Vagina (tissue), 2 donors: ENCODE data around the gene PPP2R2C. TPM values are rescaled to one million over a fixed set of nuclear protein-coding genes. Genes with fewer than 3 reads are reported as not detected.

ENCODE experiments used
- DNase-seq, 2 donors: peaks; one replicate each; pipeline ENCODE4 v3.0.0-alpha.2; 2017; ENCODE audit errors: extremely low spot score in 2 of 2
- H3K27ac ChIP-seq: fragments of 200-600 bp; sonication (generic); one replicate; pipeline ENCODE4 v1.5.1; 2019
- H3K27me3 ChIP-seq: fragments of 200-600 bp; sonication (generic); one replicate; pipeline ENCODE4 v1.5.1; 2019
- H3K36me3 ChIP-seq, 2 donors: fragments of 200-600 bp; sonication (generic); one replicate each; pipeline ENCODE4 v1.5.1; 2017 to 2019
- H3K4me1 ChIP-seq: fragments of 200-600 bp; sonication (generic); one replicate; pipeline ENCODE4 v1.5.1; 2019
- H3K4me3 ChIP-seq, 2 donors: fragments of 200-600 bp; sonication (generic); 1 replicate in 1 of 2; 2 replicates in 1 of 2; pipeline ENCODE4 v1.5.1; 2016 to 2019
- H3K9me3 ChIP-seq: fragments of 200-600 bp; sonication (generic); one replicate; pipeline ENCODE4 v1.5.1; 2019
- CTCF ChIP-seq, 3 experiments: fragments of 450-650 bp in 2 of 3; fragments of 200-600 bp in 1 of 3; sonication (generic) in 1 of 3; IDR thresholded peaks; one replicate each; pipeline ENCODE4 v1.5.1; 2017 to 2019; ENCODE audit warnings: antibody characterized with exemption in 3 of 3, mild to moderate bottlenecking in 2 of 3, moderate library complexity in 2 of 3
- POLR2A ChIP-seq, 2 donors: fragments of 450-650 bp; IDR thresholded peaks; one replicate each; pipeline ENCODE4 v1.6.1; 2017; ENCODE audit warnings: antibody characterized with exemption in 2 of 2, mild to moderate bottlenecking in 2 of 2, moderate library complexity in 2 of 2
- POLR2AphosphoS5 ChIP-seq, 2 donors: sonication (generic); formaldehyde crosslinking; IDR thresholded peaks; one replicate each; pipeline ENCODE4 v1.9.0; 2017; ENCODE audit warnings: antibody characterized with exemption in 2 of 2, mild to moderate bottlenecking in 2 of 2, low read depth in 1 of 2; ENCODE audit not compliant: insufficient read depth in 1 of 2
- intact Hi-C: fragments of 100-400 bp; cut with DNase I; formaldehyde crosslinking; loops from one replicate; pipeline ENCODE4 v1.15.1; 2023
- total RNA-seq: library from RNA; depleted of rRNA; stranded (reverse); fragments of >200 nt; gene quantifications from one replicate; pipeline ENCODE4 v1.2.3, GENCODE V29; 2016

The PPP2R2C gene
- total RNA-seq, 1 donor from 2014 or later, result 17.2 TPM

GRCh38 chr4:6349896-6350603 lies 122.4 kb downstream of the PPP2R2C start:
- no peak for TF ChIP-seq POLR2A (IDR thresholded peaks at IDR 0.05)
- no peak for TF ChIP-seq POLR2AphosphoS5 (IDR thresholded peaks at IDR 0.05; ENCODE audit: insufficient read depth in 1 of 2, low read depth in 1 of 2)
- no peak for TF ChIP-seq CTCF (IDR thresholded peaks at IDR 0.05)
- H3K4me1 ChIP-seq, result no peaks in the 10 kb centered on the region
- intact Hi-C loops, result no loop called here
- H3K27ac ChIP-seq, result no peak overlapping the region
- DNase-seq, result no peak
- H3K4me3 ChIP-seq, result no peak overlapping the region
- no peaks in the 10 kb centered on the region for H3K27me3 ChIP-seq
- no peaks in the 10 kb centered on the region for H3K36me3 ChIP-seq
- no peaks in the 10 kb centered on the region for H3K9me3 ChIP-seq

GRCh38 chr4:6348408-6348807 lies 124.0 kb downstream of the PPP2R2C start:
- no peak overlapping the region for H3K4me3 ChIP-seq
- no peak for DNase-seq
- no peaks in the 10 kb centered on the region for H3K4me1 ChIP-seq
- H3K27ac ChIP-seq, result no peak overlapping the region
- H3K9me3 ChIP-seq, result no peaks in the 10 kb centered on the region
- H3K36me3 ChIP-seq, result no peaks in the 10 kb centered on the region
- TF ChIP-seq POLR2AphosphoS5 (IDR thresholded peaks at IDR 0.05; ENCODE audit: insufficient read depth in 1 of 2, low read depth in 1 of 2) (no peak), CTCF (IDR thresholded peaks at IDR 0.05) (no peak), POLR2A (IDR thresholded peaks at IDR 0.05) (no peak)
- no peaks in the 10 kb centered on the region for H3K27me3 ChIP-seq
- intact Hi-C loops, result no loop called here

GRCh38 chr4:6347511-6348045 lies 124.8 kb downstream of the PPP2R2C start:
- no peak for TF ChIP-seq POLR2A (IDR thresholded peaks at IDR 0.05)
- no peak for TF ChIP-seq POLR2AphosphoS5 (IDR thresholded peaks at IDR 0.05; ENCODE audit: insufficient read depth in 1 of 2, low read depth in 1 of 2)
- TF ChIP-seq CTCF (IDR thresholded peaks at IDR 0.05), result no peak
- Histone ChIP-seq H3K36me3 (no peaks in the 10 kb centered on the region), H3K27ac (no peak overlapping the region), H3K27me3 (no peaks in the 10 kb centered on the region), H3K4me3 (no peak overlapping the region), H3K9me3 (no peaks in the 10 kb centered on the region), H3K4me1 (no peaks in the 10 kb centered on the region)
- no peak for DNase-seq
- intact Hi-C loops, result no loop called here

- H3K36me3 ChIP-seq, result no peaks in the 10 kb centered on the region
- intact Hi-C loops, result no loop called here
- TF ChIP-seq POLR2A (IDR thresholded peaks at IDR 0.05), result no peak
- TF ChIP-seq CTCF (IDR thresholded peaks at IDR 0.05), result no peak
- TF ChIP-seq POLR2AphosphoS5 (IDR thresholded peaks at IDR 0.05; ENCODE audit: insufficient read depth in 1 of 2, low read depth in 1 of 2), result no peak
- no peak for DNase-seq
- H3K4me1 ChIP-seq, result no peaks in the 10 kb centered on the region
- no peaks in the 10 kb centered on the region for H3K9me3 ChIP-seq
- no peak overlapping the region for H3K4me3 ChIP-seq
- H3K27ac ChIP-seq, result no peak overlapping the region
- H3K27me3 ChIP-seq, result no peaks in the 10 kb centered on the region
These were observed 125.9 kb downstream of the PPP2R2C start for GRCh38 chr4:6346373-6347110.

- Histone ChIP-seq H3K4me1 (no peaks in the 10 kb centered on the region), H3K36me3 (no peaks in the 10 kb centered on the region), H3K27ac (no peak overlapping the region), H3K4me3 (no peak overlapping the region), H3K9me3 (no peaks in the 10 kb centered on the region), H3K27me3 (no peaks in the 10 kb centered on the region)
- DNase-seq, result no peak
- intact Hi-C loops, result no loop called here
- TF ChIP-seq POLR2A (IDR thresholded peaks at IDR 0.05), result no peak
- no peak for TF ChIP-seq CTCF (IDR thresholded peaks at IDR 0.05)
- TF ChIP-seq POLR2AphosphoS5 (IDR thresholded peaks at IDR 0.05; ENCODE audit: insufficient read depth in 1 of 2, low read depth in 1 of 2), result no peak
These were observed 126.5 kb downstream of the PPP2R2C start for GRCh38 chr4:6345866-6346265.
